IPS DF 4.7 (cell line): ENCODE data around the gene AATK.
"Not testable (repeated sequence)": the region's sequence is repeated elsewhere in the genome, so short reads cannot be mapped to it uniquely, and the experiment has no call there.

Experiments
- DNase-seq: peaks from one replicate; pipeline ENCODE4 v3.0.0-alpha.2; 2013; ENCODE audit warnings: low spot score; ENCODE audit errors: extremely low read depth

Gene AATK

GRCh38 chr17:81147701-81148100, 18.3 kb downstream of the AATK start:
- no peak for DNase-seq

GRCh38 chr17:81146208-81146607, 19.8 kb downstream of the AATK start:
- DNase-seq, result not testable (repeated sequence)

GRCh38 chr17:81144423-81144781, 21.6 kb downstream of the AATK start:
- no peak for DNase-seq

- DNase-seq, result no peak
Measured at GRCh38 chr17:81143717-81144422, 22.2 kb downstream of the AATK start.

GRCh38 chr17:81143200-81143527, 22.9 kb downstream of the AATK start:
- no peak for DNase-seq

- DNase-seq, result peak; percentile 58
Measured at GRCh38 chr17:81142301-81143199, 23.5 kb downstream of the AATK start.

GRCh38 chr17:81140695-81141094, 25.3 kb downstream of the AATK start:
- DNase-seq, result no peak

GRCh38 chr17:81140018-81140417, 26.0 kb downstream of the AATK start:
- DNase-seq, result no peak

- DNase-seq, result no peak
Measured at GRCh38 chr17:81139428-81139827, 26.6 kb downstream of the AATK start.

GRCh38 chr17:81138500-81138899, 27.5 kb downstream of the AATK start:
- DNase-seq, result no peak

- no peak for DNase-seq
Measured at GRCh38 chr17:81138083-81138482, 27.9 kb downstream of the AATK start.

GRCh38 chr17:81137248-81137647, 28.8 kb downstream of the AATK start:
- DNase-seq, result no peak

GRCh38 chr17:81136366-81136765, 29.7 kb downstream of the AATK start:
- no peak for DNase-seq

- DNase-seq, result no peak
Measured at GRCh38 chr17:81135505-81136278, 30.3 kb downstream of the AATK start.

- DNase-seq, result no peak
Measured at GRCh38 chr17:81134064-81134781, 31.8 kb downstream of the AATK start.

GRCh38 chr17:81132770-81133723, 33.0 kb downstream of the AATK start:
- DNase-seq, result no peak

GRCh38 chr17:81132197-81132540, 33.9 kb downstream of the AATK start:
- no peak for DNase-seq

GRCh38 chr17:81131486-81132196, 34.4 kb downstream of the AATK start:
- DNase-seq, result no peak
